HG03457 (cell line): Measurements from ENCODE around the gene RASGEF1B.

Experiments
- ATAC-seq: cut with Tn5 transposase; IDR thresholded peaks from one replicate; pipeline ENCODE4 v1.9.1; 2021; ENCODE audit warnings: moderate number of reproducible peaks; ENCODE audit not compliant: unreplicated experiment

The RASGEF1B gene

GRCh38 chr4:81466841-81467671, 4.7 kb downstream of the RASGEF1B start:
- no peak for ATAC-seq

GRCh38 chr4:81465406-81466340, 6.0 kb downstream of the RASGEF1B start:
- ATAC-seq, result no peak

DNA sequence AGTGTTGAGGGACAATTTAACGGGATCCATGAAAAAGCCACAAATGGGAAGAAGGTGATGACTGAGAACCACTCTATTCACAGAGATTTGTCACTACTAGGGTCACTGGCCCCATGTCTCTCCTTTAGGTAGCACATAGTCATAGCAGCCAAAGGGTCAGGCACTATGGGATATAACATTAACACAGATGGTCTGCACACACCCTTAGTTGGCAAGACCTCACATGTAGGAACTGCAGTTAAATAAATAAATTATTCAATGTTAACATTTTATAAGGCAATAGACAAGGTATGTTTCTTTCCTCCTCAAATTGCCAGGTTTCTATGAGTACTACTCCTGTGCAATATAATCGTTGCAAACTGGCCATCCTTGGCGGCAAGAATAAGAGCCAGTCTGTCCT, 10.9 kb downstream of the RASGEF1B start:
- no peak for ATAC-seq

DNA sequence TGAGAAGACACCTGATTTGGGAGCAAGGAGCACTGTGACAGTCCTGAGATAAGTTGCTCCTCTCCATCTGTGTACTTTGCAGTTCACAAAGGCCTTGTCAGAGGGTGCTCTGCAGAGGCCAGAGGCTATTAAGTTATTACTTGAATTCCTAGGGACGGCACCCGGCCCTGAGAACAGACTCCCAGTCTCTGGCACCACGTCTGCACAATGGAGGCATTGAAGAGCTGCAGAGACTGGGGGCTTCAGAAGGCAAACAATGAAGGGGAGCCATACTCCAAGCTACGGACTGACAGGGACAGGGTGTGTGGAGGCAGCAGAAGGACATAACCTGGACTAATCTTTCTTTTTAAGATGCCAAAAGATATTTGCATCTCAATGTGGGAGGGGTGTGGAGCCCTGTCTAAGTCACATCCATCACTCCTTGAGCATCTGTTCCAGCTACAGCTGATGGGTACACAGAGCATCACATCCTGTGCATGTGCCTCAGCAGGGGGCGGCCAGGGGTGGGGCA, 11.5 kb downstream of the RASGEF1B start:
- ATAC-seq, result no peak

- ATAC-seq, result no peak
Measured at GRCh38 chr4:81459228-81459627, 12.5 kb downstream of the RASGEF1B start.

GRCh38 chr4:81457921-81458520, 13.7 kb downstream of the RASGEF1B start:
- no peak for ATAC-seq

GRCh38 chr4:81457345-81457744, 14.4 kb downstream of the RASGEF1B start:
- no peak for ATAC-seq

- no peak for ATAC-seq
Measured at GRCh38 chr4:81455897-81456296, 15.8 kb downstream of the RASGEF1B start.

GRCh38 chr4:81454948-81455347, 16.8 kb downstream of the RASGEF1B start:
- no peak for ATAC-seq

GRCh38 chr4:81454499-81454898, 17.2 kb downstream of the RASGEF1B start:
- ATAC-seq, result no peak

DNA sequence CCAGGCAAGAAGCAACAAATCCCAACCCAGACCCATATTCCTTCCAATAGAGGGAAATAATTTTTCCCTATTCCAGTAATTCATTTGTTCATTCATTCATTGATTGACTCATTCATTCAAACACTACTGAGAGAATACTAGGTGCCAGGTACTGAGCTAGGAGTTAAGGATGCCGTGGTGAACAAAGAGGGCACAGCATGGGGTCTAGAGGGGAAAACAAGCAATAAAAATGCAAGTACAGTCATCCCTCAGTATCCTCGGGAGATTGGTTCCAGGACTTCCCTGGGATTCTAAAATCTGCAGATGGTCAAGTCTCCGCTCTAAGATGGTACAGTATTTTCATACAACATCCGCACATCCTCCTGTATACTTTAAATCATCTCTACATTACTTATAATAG, 18.7 kb downstream of the RASGEF1B start:
- ATAC-seq, result no peak

DNA sequence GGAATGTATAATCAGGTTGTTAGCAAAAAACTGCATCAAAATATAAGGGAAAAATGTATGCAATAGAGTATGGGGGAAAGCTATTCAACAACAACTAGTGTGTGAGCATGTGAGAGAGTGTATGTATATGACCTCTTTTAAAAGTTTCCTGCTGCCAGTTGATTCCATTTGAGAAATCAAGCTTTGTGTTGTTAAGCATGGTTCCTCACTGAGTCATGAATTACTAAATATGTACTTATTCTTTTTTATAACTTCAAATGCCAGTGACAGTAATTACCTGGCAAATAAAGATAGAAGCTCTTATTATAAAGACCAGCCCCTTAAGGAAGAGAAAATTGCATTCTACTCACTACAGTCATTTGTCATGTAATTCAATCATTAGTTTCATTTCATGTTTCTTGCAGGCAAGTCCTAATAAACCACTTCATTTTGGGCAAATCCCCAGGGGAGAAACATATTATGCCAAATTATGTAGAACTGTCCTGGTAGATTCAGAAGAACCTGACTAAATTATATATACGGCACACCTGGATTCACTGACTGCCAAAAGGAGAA, 19.2 kb downstream of the RASGEF1B start:
- ATAC-seq, result no peak

GRCh38 chr4:81449015-81449414, 22.7 kb downstream of the RASGEF1B start:
- no peak for ATAC-seq

GRCh38 chr4:81447566-81448229, 24.0 kb downstream of the RASGEF1B start:
- no peak for ATAC-seq

DNA sequence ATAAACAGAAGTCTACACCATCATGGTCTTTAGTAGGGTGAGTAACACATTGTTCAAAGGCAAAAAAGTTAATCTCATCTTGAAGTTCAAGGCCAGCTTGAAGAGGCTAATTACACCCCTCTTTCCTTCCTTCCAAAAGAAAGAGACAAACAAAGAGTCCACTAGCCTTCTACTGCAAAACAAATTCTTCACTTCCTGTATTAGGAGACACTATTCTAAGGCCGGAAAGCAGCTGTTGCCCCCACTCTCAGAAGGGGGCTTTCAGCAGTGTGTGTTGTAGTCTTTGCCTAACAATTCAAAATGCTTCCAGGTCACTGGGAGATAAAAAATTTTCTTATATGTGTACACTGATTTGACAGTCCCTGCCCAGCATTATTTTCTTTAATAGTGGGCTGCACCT, 25.1 kb downstream of the RASGEF1B start:
- no peak for ATAC-seq

DNA sequence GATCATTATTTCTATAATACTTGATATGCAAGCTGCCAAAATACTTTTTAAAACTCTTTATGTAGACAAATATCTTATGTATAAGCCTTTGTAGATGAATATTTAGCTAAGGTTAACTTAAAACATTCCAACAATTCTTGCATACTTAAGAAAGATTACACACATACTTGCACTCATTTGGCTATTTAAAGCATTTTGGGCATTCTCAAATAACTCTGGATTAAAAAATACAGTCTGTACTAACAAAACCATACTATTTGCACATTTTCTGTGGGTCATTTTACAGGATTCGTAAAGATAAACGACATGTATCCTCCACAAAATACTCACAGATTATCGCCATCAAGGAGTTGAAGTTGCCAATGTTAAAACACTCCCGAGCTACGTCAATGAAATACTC, 26.5 kb downstream of the RASGEF1B start:
- no peak for ATAC-seq

- no peak for ATAC-seq
Measured at GRCh38 chr4:81442484-81443085, 29.1 kb downstream of the RASGEF1B start.

DNA sequence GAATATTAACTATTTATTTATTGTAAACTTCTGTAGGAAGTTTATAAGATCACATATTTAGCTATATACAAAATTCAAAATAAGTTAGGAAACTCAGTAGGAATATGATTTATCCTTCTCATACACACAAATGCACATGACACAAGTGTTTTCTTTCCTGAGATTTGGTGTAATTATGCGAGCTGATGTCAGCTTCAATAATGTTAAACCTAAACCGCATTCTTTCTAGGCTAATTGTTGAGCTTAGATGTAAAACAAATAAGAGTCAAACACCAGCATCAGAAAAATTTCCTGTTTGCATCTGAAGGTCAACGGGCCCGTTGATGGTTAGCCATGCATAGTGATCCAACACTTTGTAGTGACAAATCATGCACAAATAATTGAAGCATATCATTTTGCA, 30.8 kb downstream of the RASGEF1B start:
- ATAC-seq, result no peak

GRCh38 chr4:81436941-81437574, 34.6 kb downstream of the RASGEF1B start:
- no peak for ATAC-seq

- no peak for ATAC-seq
Measured at GRCh38 chr4:81436096-81436495, 35.6 kb downstream of the RASGEF1B start.
